Fibroblast of skin of scalp (primary cell): ENCODE measurements around the gene ST14.
"Not testable (repeated sequence)": the region's sequence is repeated elsewhere in the genome, so short reads cannot be mapped to it uniquely, and the experiment has no call there.

ENCODE experiments used
- DNase-seq: peaks from one replicate; pipeline ENCODE4 v3.0.0-alpha.2; 2013

Gene ST14

DNA sequence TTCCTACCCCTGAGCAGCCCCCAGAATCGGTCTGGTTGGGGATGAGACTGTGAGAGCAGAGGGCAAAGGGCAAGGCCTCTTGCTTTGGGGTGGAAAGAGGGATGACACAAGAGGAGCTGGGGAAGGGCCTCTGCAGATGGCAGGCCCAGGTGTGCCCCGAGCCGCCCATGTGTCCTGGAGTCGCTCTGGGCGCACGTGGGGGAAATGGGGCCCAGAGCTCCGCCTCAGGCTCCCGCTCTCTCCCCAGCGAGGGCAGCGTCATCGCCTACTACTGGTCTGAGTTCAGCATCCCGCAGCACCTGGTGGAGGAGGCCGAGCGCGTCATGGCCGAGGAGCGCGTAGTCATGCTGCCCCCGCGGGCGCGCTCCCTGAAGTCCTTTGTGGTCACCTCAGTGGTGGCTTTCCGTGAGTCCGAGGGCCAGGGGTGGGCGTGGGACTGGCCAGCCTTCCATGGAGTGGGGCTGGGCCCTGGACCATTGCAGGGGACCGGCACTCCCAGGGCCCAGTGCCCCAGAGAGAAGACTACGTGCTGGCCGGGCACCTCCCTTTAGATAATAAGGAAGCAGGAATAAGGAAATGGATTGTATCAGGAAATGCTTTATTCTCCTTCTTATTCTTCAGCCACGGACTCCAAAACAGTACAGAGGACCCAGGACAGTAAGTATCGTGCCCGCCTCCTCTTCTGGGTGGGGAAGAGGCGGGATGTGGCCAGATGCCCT is 30.1 kb downstream of the ST14 start:
- no peak for DNase-seq

DNA sequence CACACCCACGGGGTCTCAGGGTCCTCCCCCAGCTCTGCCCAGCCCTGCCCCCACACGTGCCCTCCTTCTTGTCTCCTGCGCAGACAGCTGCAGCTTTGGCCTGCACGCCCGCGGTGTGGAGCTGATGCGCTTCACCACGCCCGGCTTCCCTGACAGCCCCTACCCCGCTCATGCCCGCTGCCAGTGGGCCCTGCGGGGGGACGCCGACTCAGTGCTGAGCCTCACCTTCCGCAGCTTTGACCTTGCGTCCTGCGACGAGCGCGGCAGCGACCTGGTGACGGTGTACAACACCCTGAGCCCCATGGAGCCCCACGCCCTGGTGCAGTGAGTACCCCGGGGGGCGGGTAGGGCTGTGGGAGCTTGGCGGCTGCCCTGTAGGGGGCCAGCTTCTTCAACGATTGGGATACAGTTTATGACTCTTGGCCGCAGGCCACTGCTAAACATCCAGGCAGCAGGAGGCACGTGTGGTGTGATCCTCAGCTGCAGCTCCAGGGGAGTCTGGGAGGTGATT is 30.8 kb downstream of the ST14 start:
- no peak for DNase-seq

DNA sequence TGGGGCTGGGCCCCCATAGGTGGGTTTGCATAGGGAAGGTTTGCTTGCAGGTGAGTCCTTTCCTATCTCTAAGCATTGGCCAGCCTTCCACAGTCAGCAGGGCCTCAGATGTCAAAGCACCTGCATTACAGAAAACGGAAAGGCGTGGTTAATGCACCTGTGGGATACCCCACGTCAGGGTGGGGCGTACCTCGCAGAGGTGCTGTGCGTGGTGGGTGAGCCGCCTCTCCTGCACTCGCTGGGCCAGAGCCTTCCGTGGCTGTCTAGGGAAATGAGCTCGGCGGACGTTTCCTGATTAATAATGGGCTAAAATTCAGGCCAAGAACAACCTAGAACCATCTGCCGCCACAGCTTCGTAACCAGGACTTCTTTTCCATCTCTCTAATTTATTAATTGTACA is 32.3 kb downstream of the ST14 start:
- no peak for DNase-seq

DNA sequence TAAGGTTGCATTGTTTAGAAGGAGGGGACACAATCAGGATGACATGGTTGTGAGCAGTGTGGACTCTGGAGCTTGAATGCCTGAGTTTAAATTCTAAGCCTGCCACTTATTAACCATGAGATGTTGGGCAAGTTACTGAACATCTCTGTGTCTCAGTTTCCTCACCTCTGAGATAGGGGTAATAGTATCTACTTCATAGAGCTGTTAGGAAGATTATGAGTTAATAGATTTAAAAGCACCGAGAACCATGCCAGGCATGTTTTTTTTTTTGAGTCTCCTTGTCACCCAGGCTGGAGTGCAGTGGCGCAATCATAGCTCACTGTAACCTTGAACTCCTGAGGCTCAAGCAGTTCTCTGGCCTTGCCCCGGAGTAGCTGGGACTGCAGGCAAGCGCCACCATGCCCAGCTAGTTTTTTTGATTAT is 33.3 kb downstream of the ST14 start:
- no peak for DNase-seq

DNA sequence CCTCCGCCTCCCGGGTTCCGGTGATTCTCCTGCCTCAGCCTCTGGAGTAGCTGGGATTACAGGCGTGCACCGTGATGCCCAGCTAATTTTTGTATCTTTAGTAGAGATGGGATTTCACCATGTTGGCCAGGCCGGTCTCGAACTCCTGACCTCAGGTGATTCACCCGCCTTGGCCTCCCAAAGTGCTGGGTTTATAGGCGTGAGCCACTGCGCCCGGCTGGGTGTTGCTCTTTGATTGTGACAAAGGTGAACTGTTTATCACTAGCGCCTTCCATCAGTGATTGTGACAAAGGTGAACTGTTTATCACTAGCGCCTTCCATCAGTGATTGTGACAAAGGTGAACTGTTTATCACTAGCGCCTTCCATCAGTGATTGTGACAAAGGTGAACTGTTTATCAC is 34.0 kb downstream of the ST14 start:
- DNase-seq = not testable (repeated sequence)

DNA sequence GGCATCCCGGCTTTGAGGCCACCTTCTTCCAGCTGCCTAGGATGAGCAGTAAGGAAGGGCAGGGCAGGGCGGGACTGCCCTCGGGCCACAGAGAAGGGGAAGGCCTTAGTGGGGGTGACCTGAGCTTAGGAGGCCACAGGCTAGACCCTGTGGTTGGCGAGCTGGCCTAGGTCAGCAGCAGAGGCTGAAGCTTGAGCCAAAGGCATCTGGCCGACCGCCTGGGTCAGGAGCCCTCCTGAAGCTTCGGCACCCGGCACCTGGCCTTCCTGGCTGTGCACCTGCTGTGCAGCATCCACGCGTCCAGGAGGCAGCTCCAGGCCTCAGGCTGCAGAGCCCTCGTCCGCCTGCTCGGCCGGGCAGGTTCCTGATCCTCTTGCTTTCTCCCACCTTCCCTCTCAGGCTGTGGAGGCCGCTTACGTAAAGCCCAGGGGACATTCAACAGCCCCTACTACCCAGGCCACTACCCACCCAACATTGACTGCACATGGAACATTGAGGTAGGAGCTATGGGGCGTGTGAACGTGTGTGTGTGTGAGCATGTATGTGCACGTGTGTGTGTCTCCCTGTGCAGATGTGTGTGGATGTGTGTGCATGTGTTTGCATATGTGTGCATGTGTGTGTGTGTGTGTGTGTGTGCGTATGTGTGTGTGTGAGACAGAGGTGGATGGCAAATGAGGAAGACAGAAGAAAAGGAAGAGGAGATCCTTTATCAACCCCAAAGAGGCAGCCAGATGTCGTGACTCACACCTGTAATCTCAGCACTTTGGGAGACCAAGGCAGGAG is 34.9 kb downstream of the ST14 start:
- DNase-seq = no peak

DNA sequence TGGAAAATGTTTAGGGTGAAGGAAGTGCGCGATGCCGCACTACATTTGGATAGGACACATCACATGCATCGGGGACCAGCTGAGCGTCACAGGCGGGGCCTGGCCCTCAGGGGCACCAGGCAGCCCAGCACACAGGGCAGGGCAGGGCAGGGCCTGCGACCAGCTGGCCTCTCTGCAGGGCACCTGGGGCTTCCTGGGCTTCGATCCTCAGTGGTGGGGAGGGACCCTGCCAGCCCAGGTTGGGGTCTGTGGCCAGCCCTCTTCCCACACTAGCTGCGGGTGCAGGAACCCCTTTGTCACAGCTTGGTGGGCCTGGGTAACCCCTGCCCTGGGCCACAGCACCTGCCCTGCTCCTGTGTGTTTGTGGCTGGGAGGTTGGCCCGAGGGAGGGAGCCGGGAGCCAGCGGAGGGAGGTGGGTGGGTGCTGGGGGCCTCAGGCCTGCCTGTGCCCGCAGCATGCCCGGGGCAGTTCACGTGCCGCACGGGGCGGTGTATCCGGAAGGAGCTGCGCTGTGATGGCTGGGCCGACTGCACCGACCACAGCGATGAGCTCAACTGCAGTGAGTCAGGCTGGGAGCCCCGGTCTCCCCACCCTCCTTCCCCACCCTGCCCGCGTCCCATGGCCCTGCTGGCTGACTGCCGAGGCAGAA is 37.9 kb downstream of the ST14 start:
- DNase-seq = no peak

DNA sequence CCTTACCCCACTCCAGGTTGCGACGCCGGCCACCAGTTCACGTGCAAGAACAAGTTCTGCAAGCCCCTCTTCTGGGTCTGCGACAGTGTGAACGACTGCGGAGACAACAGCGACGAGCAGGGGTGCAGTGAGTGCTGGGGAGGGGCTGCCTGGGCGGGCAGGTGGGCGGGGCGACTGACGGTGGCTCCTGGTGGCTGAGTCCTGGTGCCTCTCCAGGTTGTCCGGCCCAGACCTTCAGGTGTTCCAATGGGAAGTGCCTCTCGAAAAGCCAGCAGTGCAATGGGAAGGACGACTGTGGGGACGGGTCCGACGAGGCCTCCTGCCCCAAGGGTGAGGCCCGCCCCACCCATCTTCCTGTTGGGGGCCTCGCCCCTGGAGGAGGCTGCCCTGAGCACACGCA is 38.7 kb downstream of the ST14 start:
- no peak for DNase-seq

DNA sequence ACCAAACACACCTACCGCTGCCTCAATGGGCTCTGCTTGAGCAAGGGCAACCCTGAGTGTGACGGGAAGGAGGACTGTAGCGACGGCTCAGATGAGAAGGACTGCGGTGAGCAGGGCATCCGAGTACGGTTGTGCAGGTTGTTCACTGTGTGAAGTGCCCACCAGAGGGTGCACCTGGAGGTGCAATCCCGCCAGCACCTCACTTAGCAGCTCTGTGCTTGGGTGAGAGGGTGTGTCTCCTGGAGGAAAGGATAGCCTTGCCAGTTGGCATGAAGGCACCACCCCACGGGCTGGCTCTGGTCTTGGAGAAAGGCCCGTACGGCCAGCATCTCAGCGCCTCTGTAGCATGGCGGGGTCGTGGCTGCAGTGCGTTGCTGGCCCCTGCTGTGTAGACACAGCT is 39.4 kb downstream of the ST14 start:
- DNase-seq = no peak

DNA sequence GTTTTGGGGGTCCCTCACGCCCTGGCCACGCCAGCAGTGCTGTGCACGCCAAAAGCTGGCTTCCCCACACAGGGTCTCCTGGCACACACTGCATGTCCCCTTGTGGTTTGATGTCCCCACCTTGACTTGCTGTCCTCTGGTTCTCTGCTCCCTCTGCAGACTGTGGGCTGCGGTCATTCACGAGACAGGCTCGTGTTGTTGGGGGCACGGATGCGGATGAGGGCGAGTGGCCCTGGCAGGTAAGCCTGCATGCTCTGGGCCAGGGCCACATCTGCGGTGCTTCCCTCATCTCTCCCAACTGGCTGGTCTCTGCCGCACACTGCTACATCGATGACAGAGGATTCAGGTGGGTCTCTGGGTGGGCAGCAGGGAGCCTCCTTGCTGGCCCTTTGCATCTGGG is 40.2 kb downstream of the ST14 start:
- DNase-seq = no peak

DNA sequence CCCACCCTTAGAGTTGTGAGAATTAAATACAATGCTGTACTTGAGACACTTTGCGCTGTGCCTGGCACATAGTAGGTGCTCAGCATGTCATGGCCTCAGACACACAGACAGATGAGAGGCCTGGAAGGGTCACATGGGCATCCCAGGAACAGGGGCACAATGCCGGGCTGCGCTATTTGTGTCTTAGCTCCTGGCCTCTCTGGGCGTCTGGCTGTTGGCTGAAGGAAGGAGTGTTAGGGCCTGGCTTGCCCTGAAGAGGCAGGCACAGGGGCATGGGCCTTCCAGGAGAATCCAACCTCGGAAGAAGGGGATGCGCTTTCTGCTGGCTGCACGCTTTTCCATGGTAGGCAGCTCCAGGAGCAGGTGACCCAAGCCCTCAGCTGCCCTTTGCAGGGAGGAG is 41.4 kb downstream of the ST14 start:
- DNase-seq = no peak

DNA sequence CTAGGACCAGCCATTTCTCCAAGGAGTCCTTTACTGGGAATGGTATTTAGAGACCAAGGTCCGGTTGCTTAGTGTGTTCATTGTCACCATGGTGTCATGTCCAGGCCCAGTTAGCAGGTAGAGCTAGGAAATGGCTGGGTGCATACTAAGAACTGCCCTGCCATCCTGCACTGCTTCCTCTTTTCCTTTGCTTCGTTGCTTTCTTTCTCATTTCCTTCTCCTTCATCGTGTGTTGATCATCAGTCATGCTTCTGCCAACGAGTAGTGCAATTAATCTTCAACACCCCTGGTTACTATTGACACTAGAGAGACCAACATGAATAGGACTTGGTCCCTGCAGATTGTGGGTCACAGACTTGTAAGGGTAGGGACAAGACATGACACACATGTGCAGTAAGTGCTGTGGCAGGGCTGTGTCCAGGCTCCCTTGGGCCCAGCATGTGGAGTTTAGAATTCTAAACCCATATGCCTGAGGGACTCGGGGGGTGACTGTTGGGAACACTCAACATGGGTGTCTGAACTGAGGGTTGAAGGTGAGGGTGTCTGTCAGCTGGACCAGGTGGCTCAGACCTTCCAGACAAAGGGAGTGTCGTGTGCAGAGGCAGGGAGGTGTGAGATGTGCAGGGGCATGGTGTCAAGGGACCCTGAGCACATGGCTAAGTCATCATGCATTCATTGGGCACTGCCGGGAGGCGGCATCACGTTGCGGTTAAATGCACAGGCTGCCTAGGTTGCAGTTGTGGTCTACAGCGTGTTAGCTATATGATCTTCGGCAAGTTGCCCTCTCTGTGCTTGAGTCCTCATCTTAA is 42.6 kb downstream of the ST14 start:
- no peak for DNase-seq

DNA sequence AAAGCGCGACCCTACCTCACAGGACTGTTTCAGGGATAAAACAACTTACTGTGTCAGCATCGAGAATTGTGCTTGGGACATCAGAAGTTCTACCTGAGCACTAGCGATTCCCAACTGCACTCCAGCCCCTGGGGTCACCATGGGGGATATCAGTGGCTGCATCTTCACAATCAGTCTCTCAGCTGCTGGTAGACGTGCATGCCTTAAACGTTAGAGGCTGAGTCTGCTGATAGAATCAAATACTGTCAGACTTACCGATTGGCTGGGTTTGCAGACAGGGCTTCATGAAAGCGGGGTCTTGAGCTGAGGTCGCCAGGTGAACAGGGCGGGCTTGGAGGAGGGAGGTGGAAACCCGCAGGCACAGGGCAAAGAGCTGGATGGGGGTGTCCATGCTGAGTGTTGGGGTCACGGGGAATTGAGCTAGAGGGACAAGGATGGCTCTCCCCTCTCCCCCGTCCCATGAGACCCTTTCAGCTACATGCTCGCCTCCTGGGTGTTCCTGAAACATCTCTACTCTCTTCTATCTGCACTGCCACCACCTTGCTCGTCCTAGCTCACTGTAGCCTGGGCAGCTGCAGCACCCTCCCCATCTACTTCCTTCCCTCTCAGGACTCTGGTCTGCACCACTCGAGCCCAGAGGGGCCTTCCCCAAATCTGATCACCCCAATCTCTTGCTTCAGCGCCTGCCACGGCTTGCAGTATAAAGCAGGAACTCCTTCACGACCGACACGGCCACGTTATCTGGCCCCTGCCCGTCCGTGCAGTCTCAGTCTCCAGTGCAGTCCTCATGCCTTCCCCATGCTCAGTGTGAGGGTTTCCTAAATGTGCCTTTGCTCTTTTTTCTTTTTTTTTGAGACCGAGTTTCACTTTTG is 43.5 kb downstream of the ST14 start:
- DNase-seq = no peak

DNA sequence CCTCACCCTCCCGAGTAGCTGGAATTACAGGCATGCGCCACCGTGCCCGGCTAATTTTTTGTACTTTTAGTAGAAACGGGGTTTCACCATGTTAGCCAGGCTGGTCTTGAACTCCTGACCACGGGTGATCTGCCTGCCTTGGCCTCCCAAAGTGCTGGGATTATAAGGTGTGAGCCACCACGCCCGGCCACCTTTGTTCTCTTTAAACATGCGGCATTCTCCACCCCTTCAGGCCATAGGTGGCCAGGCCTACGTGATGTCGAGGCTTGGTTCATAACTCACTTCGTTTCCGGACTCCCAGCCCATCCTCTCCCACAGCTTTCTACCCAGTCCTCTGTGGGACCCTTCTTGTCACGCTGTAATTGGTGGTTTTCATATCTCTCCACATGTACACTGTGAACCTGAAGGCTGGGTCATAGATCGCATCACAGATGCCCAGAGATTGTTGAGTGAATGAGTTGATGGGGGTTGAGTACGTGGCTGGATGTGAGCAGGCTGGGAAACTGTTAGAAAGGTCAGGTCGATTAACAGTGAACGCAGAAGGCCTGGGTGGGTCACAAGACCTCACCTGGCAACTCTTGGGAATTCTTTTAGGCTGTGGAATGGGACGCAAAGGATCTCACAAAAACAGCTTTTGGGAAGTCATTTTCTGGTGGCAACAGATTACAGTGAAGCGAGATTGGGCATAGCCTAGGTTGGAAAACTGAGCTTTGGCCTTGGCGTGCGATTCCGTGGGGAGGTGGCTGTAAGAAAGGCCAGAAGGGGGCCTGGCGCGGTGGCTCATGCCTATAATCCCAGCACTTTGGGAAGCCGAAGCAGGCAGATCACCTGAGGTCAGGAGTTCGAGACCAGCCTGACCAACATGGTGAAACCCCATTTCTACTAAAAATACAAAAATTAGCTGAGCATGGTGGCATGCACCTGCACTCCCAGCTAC is 44.5 kb downstream of the ST14 start:
- DNase-seq = no peak

DNA sequence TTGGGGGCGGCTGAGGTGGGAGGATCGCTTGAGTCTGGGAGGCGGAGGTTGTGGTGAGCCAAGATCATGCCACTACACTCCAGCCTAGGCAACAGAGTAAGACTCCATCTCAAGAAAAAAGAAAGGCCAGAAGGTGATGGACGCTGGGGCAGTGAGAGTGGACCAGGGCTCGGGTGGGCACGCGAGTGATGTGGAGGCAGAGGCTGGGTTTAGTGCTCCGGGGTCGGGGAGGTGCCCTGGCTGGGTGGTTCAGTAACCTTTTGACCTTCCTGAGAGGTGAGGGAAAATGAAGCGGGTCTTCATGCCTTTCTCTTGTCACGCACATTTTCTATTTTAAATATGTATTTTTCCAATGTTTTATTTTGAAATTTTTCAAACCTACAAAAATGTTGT is 45.1 kb downstream of the ST14 start:
- no peak for DNase-seq

DNA sequence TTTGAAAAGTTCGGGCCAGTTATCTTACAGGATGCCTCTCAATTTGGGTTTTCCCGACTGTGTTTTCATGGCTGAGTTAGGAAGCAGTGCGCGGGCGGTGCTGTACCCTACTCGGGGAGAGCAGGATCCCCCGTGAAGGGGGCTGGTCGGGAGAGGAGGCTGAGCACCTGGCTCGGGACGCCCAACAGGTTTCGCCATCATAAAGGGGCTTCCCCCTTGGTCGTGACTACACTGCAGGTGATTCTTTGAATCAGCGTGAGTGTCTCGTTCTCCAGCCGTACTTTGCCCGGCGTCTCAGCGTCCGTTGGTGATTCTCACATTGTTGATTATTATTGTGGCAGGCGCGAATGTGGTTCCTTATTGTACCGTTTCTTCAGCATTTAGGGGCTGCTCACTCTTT is 46.6 kb downstream of the ST14 start:
- DNase-seq = no peak

DNA sequence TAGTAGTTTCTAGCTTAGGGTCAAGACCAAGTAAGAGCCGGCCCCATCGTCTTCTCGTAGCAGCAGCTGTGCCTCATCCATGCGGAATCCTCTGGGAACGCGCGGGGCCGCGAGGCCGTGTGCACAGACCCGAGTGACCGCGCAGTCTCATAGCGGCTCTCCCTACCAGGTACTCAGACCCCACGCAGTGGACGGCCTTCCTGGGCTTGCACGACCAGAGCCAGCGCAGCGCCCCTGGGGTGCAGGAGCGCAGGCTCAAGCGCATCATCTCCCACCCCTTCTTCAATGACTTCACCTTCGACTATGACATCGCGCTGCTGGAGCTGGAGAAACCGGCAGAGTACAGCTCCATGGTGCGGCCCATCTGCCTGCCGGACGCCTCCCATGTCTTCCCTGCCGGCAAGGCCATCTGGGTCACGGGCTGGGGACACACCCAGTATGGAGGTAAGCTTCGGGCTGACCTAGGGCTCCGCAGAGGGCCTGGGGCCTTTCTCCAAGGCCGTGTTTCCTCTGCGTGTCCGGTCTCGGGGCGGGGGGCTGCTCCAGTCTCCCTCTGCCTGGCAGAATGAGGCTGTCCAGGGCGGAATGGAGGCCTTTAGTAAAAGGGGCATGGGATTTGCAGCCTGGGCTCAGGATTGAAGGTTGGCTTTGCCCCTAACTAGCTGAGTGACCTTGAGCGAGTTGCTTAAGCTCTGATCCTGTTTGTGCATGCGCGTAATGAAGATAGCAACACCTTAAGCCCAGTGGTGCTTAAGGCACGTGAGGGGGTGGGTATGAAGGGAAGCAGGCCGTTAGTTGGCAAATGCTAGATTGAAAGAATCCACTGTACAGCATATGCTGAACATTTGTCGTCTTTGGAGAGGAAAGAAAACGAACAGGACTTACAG is 48.9 kb downstream of the ST14 start:
- no peak for DNase-seq

DNA sequence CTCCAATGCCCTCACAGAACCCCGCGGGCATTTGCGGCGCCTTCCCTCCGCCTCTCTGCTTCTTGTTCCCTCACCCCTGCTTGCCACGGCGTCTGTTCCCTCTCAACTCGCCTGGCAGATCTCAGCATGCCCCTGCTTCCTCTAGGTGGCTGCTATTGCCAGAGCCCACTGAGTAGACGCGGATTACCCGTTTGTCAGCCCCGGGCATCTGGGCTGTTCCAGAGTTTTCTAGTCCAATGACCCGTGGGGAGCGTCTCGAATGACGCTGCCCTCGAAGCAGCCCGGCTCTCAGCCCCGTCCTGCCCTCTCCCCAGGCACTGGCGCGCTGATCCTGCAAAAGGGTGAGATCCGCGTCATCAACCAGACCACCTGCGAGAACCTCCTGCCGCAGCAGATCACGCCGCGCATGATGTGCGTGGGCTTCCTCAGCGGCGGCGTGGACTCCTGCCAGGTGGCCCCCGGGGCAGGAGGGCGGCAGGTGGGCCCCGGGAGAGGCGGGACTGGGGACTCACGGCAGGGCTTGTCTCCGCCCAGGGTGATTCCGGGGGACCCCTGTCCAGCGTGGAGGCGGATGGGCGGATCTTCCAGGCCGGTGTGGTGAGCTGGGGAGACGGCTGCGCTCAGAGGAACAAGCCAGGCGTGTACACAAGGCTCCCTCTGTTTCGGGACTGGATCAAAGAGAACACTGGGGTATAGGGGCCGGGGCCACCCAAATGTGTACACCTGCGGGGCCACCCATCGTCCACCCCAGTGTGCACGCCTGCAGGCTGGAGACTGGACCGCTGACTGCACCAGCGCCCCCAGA is 49.7 kb downstream of the ST14 start:
- DNase-seq = no peak
